HUES64 (cell line): ENCODE data around the gene SERPINA1.
"Not testable (repeated sequence)": the region's sequence is repeated elsewhere in the genome, so short reads cannot be mapped to it uniquely, and the experiment has no call there.

Source experiments
- H3K27ac ChIP-seq: 2 replicates; pipeline ENCODE4 v1.7.0; 2013; ENCODE audit warnings: low read depth, low read length, inconsistent platforms
- H3K27me3 ChIP-seq: 2 replicates; pipeline ENCODE4 v1.6.1; 2013; ENCODE audit warnings: mild to moderate bottlenecking, low read length; ENCODE audit not compliant: insufficient read depth
- H3K36me3 ChIP-seq: 2 replicates; pipeline ENCODE4 v1.6.1; 2013; ENCODE audit warnings: mild to moderate bottlenecking, low read length; ENCODE audit not compliant: insufficient read depth
- H3K4me1 ChIP-seq: 2 replicates; pipeline ENCODE4 v1.6.1; 2013; ENCODE audit warnings: mild to moderate bottlenecking, low read length, moderate library complexity; ENCODE audit not compliant: insufficient read depth
- H3K4me3 ChIP-seq: 2 replicates; pipeline ENCODE4 v1.5.1; 2013; ENCODE audit warnings: mild to moderate bottlenecking, low read length, moderate library complexity
- H3K9ac ChIP-seq: 2 replicates; pipeline ENCODE4 v1.6.1; 2013; ENCODE audit warnings: mild to moderate bottlenecking, low read depth, low read length
- H3K9me3 ChIP-seq: 2 replicates; pipeline ENCODE4 v1.6.1; 2013; ENCODE audit warnings: low read depth, low read length; ENCODE audit not compliant: insufficient read depth
- WGBS: fragments of 150-250, 120-280 bp; methylation state at CpG from one replicate; pipeline ENCODE4 v1.1.7; 2013; ENCODE audit warnings: missing lambda C conversion rate; 5-methylcytosine and 5-hydroxymethylcytosine counted together

The SERPINA1 gene

DNA sequence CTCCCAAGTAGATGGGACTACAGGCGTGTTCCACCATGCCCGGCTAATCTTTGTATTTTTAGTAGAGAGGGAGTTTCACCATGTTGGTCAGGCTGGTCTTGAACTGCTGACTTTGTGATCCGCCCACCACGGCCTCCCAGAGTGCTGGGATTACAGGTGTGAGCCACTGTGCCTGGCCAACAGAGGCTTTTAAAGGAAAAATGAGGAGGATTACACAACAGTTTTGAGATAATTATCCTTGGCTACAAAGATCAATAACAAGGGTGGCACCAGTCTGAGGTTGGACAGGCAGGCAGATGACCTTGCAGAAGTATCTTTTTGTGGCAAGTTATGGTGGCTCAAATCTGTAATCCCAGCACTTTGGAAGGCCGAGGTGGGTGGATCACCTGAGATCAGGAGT is 21.0 kb upstream of the SERPINA1 start:
- H3K36me3 ChIP-seq, H3K27ac ChIP-seq, H3K4me3 ChIP-seq, H3K27me3 ChIP-seq, H3K9ac ChIP-seq: not testable (repeated sequence)
- Histone ChIP-seq H3K4me1 (peaks cover 20% of the 10 kb centered on the region), H3K9me3 (peaks cover 25% of the 10 kb centered on the region)
- 93% methylated on average over 5 of the region's 5 CpGs for WGBS

- Histone ChIP-seq H3K9me3 (peaks cover 25% of the 10 kb centered on the region), H3K27ac (no peak overlapping the region), H3K36me3 (no peaks in the 10 kb centered on the region), H3K9ac (no peak overlapping the region), H3K4me3 (no peak overlapping the region), H3K27me3 (no peaks in the 10 kb centered on the region), H3K4me1 (peaks cover 20% of the 10 kb centered on the region)
- 84% methylated on average over 4 of the region's 4 CpGs for WGBS
These were observed 20.2 kb upstream of the SERPINA1 start for GRCh38 chr14:94408546-94409095.

DNA sequence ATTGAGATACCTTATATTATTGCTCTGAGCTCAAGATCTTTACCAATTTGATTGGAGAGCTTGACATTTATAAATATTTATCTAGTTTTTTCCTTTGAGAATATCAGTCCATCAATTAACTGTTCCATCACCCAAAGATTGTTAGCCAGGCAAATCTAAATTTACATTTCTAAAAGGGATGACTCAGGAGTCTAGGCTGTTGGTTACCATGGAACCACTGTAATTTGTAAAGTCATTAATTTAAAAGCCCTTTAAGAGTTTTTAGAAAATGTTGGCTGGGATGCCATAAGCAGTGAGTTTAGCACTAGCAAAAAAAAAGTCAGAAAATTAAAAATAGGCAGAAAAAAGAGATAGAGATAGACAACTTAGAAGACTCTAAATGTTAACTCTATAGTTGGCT is 19.5 kb upstream of the SERPINA1 start:
- peak overlapping the region; percentile 75 for H3K27ac ChIP-seq

DNA sequence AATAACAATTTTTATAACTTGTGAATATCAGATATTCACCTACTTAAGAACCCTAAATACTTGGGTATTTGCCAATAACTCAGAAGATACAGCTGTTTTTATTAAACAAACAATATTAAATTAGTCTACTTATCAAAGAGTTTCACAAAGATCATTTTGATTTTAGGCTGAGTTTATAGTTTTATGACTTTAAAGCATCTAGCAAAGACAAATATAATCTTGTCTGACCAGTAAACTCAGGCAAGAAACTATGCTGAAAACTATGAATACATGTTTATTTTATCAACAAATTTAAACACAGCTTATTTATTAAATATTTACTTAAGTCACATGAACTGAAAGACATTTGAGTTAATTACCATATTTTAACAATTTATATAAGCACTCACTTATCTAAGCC is 18.5 kb upstream of the SERPINA1 start:
- no peaks in the 10 kb centered on the region for H3K36me3 ChIP-seq
- H3K9me3 ChIP-seq: peaks cover 25% of the 10 kb centered on the region
- peaks cover 20% of the 10 kb centered on the region for H3K4me1 ChIP-seq
- H3K27me3 ChIP-seq: no peaks in the 10 kb centered on the region
- H3K27ac ChIP-seq: peak overlapping the region; percentile 75; the same call in 1 of the 2 replicates
- no peak overlapping the region for H3K4me3 ChIP-seq
- no peak overlapping the region for H3K9ac ChIP-seq

More for the DNA sequence above, 19.5 kb upstream of the SERPINA1 start:
- H3K9ac ChIP-seq: no peak overlapping the region
- no peaks in the 10 kb centered on the region for H3K27me3 ChIP-seq
- H3K9me3 ChIP-seq: peaks cover 25% of the 10 kb centered on the region
- no peak overlapping the region for H3K4me3 ChIP-seq
- H3K36me3 ChIP-seq: no peaks in the 10 kb centered on the region
- H3K4me1 ChIP-seq: peaks cover 20% of the 10 kb centered on the region

DNA sequence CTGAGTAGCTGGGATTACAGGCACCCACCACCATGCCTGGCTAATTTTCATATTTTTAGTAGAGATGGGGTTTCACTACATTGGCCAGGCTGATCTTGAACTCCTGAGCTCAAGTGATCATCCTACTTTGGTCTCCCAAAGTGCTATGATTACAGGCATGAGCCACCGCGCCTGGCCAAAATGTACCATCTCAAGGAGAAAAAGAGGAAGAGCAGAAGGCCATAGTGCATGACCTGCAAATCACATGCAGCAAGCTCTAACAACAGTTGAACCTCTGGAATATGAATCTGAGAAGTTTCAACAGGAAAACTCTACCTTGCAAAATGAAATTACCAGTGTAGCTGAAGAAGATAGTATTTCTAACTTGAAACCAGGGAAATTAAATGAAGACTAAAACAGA is 17.1 kb upstream of the SERPINA1 start:
- Histone ChIP-seq H3K27me3 (no peaks in the 10 kb centered on the region), H3K27ac (no peak overlapping the region), H3K9ac (no peak overlapping the region), H3K36me3 (no peaks in the 10 kb centered on the region), H3K4me3 (no peak overlapping the region), H3K4me1 (peaks cover 20% of the 10 kb centered on the region), H3K9me3 (peaks cover 23% of the 10 kb centered on the region)
- WGBS: 100% methylated on average over 2 of the region's 2 CpGs

DNA sequence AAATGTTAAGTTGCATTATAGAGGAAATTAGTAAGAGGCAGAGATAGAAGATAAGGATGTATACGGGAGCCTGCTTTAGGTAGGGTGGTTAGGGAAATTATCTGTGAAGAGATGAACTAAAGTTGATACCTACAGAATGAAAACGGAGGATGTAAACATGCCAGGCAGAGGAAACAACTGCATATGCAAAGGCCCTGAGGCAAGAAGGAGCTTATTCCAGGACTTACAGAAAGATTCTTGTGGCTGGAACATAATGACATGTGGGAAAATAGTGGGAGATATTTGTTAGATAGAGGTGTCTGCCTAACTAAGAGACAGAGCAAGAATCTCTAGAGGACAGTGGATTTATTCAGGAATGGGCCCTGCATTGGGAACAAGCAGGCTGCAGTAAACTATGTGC is 16.2 kb upstream of the SERPINA1 start:
- Histone ChIP-seq H3K9ac (no peak overlapping the region), H3K36me3 (no peaks in the 10 kb centered on the region)
- WGBS: 87% methylated on average over 2 of the region's 2 CpGs

GRCh38 chr14:94403312-94403932 is 15.0 kb upstream of the SERPINA1 start:
- 91% methylated on average over 4 of the region's 4 CpGs for WGBS
- H3K4me1 ChIP-seq: peaks cover 31% of the 10 kb centered on the region

More for the DNA sequence above, 16.2 kb upstream of the SERPINA1 start:
- H3K9me3 ChIP-seq: peaks cover 23% of the 10 kb centered on the region
- H3K4me3 ChIP-seq: no peak overlapping the region
- H3K27ac ChIP-seq: no peak overlapping the region
- peaks cover 27% of the 10 kb centered on the region for H3K4me1 ChIP-seq
- no peaks in the 10 kb centered on the region for H3K27me3 ChIP-seq

DNA sequence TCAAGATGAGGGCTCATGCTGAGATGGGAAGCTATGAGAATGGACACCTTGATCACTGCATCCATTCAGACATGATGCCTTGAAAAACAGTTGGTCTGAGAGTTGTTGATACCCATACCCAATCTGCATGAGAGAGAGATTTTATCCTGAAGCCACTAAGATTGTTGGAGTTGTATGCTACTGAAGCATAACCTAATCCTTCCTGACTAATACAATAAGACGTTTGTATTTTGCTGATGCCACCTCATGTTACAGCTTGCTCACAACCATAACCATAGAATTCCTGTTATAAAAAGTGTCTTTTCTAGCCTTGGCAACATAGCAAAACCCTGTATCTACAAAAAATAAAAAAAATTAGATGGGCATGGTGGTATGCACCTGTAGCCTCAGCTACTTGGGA is 12.7 kb upstream of the SERPINA1 start:
- no peak overlapping the region for H3K4me3 ChIP-seq
- H3K9ac ChIP-seq: no peak overlapping the region
- H3K9me3 ChIP-seq: peaks cover 10% of the 10 kb centered on the region
- H3K4me1 ChIP-seq: peaks cover 42% of the 10 kb centered on the region
- no peak overlapping the region for H3K27ac ChIP-seq
- H3K27me3 ChIP-seq: no peaks in the 10 kb centered on the region
- no peaks in the 10 kb centered on the region for H3K36me3 ChIP-seq
- WGBS: 92% methylated on average over 1 of the region's 1 CpG

More at GRCh38 chr14:94403312-94403932, 15.0 kb upstream of the SERPINA1 start:
- Histone ChIP-seq H3K9ac (no peak overlapping the region), H3K4me3 (no peak overlapping the region), H3K36me3 (no peaks in the 10 kb centered on the region), H3K27ac (no peak overlapping the region), H3K9me3 (peaks cover 23% of the 10 kb centered on the region), H3K27me3 (no peaks in the 10 kb centered on the region)

- H3K36me3 ChIP-seq: no peaks in the 10 kb centered on the region
- WGBS: over 99% methylated on average over 3 of the region's 3 CpGs
- no peak overlapping the region for H3K9ac ChIP-seq
- H3K27me3 ChIP-seq: no peaks in the 10 kb centered on the region
- peaks cover 44% of the 10 kb centered on the region for H3K4me1 ChIP-seq
- no peak overlapping the region for H3K27ac ChIP-seq
- H3K9me3 ChIP-seq: peaks cover 4% of the 10 kb centered on the region
- no peak overlapping the region for H3K4me3 ChIP-seq
These were observed 12.0 kb upstream of the SERPINA1 start for GRCh38 chr14:94400422-94400841.

- WGBS: 93% methylated on average over 5 of the region's 5 CpGs
- Histone ChIP-seq H3K9ac (no peak overlapping the region), H3K27ac (peak overlapping the region; percentile 96; the same call in 1 of the 2 replicates), H3K4me1 (peaks cover 44% of the 10 kb centered on the region), H3K27me3 (no peaks in the 10 kb centered on the region), H3K4me3 (peak overlapping the region; percentile 37), H3K36me3 (no peaks in the 10 kb centered on the region), H3K9me3 (no peaks in the 10 kb centered on the region)
These were observed 10.1 kb upstream of the SERPINA1 start for GRCh38 chr14:94398536-94398935.

- Histone ChIP-seq H3K9ac (no peak overlapping the region), H3K9me3 (no peaks in the 10 kb centered on the region), H3K4me3 (peak overlapping the region; percentile 37), H3K4me1 (peaks cover 44% of the 10 kb centered on the region), H3K27ac (peak overlapping the region; percentile 96; the same call in 1 of the 2 replicates), H3K27me3 (no peaks in the 10 kb centered on the region), H3K36me3 (no peaks in the 10 kb centered on the region)
- 34% methylated on average over 4 of the region's 4 CpGs for WGBS
These were observed 9.7 kb upstream of the SERPINA1 start for GRCh38 chr14:94398182-94398479.
